ENCODE results near the gene ST6GALNAC5.

DNA sequence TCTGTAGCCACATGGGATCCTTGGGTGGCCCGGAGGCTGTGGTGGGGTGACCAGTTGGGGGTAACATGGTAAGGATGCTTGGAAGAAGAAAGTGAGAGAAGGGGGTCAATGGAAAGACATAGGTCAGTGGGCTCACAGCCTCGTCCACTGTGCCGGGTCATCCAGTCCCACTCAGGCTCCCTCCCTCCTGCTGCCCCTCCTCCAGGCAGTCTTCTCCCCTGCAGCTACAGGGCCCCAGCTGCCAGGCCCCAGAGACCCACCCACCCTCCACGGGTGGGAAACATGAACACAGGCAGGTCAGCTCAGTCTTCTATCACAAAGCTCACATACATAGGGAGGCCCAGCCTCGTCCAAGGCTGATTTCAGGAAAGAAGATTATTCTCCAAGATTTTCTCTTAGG, 158.3 kb downstream of the ST6GALNAC5 start:
- TF ChIP-seq EZH2phosphoT487 (IDR thresholded peaks at IDR 0.05; ENCODE audit: insufficient read depth, low read depth): no peak
- TF ChIP-seq EZH2 (IDR thresholded peaks at IDR 0.05; ENCODE audit: insufficient read depth, poor library complexity, severe bottlenecking): no peak
